ENCODE data around the gene DBP.
A peak's percentile ranks its signal among the peaks of the same experiment; 100 is the strongest.
"Not testable (repeated sequence)": the region's sequence is repeated elsewhere in the genome, so short reads cannot be mapped to it uniquely, and the experiment has no call there.

The DBP gene

GRCh38 chr19:48665786-48666185, 28.6 kb upstream of the DBP start:
- DNase-seq (ENCODE audit: low read depth) = no peak

GRCh38 chr19:48664476-48664875, 27.3 kb upstream of the DBP start:
- no peak for DNase-seq (ENCODE audit: low read depth)

- no peak for DNase-seq (ENCODE audit: low read depth)
Observed at GRCh38 chr19:48663667-48664066, 26.5 kb upstream of the DBP start.

- no peak for DNase-seq (ENCODE audit: low read depth)
Observed at GRCh38 chr19:48661711-48662090, 24.5 kb upstream of the DBP start.

- DNase-seq (ENCODE audit: low read depth) = no peak
Observed at GRCh38 chr19:48660852-48661710, 23.9 kb upstream of the DBP start.

GRCh38 chr19:48659768-48660167, 22.6 kb upstream of the DBP start:
- no peak for DNase-seq (ENCODE audit: low read depth)

- no peak for DNase-seq (ENCODE audit: low read depth)
Observed at GRCh38 chr19:48658483-48658882, 21.3 kb upstream of the DBP start.

- DNase-seq (ENCODE audit: low read depth) = not testable (repeated sequence)
Observed at GRCh38 chr19:48657828-48658227, 20.6 kb upstream of the DBP start.

GRCh38 chr19:48656840-48657474, 19.8 kb upstream of the DBP start:
- no peak for DNase-seq (ENCODE audit: low read depth)

- DNase-seq (ENCODE audit: low read depth) = no peak
Observed at GRCh38 chr19:48654299-48655059, 17.3 kb upstream of the DBP start.

- no peak for DNase-seq (ENCODE audit: low read depth)
Observed at GRCh38 chr19:48651683-48652048, 14.5 kb upstream of the DBP start.

- DNase-seq (ENCODE audit: low read depth) = no peak
Observed at GRCh38 chr19:48650974-48651682, 13.9 kb upstream of the DBP start.

GRCh38 chr19:48648134-48648533, 11.0 kb upstream of the DBP start:
- DNase-seq (ENCODE audit: low read depth) = no peak

- DNase-seq (ENCODE audit: low read depth) = no peak
Observed at GRCh38 chr19:48646722-48647216, 9.6 kb upstream of the DBP start.

- DNase-seq (ENCODE audit: low read depth) = peak; percentile 26
Observed at GRCh38 chr19:48646001-48646721, 9.0 kb upstream of the DBP start, which contains the start of gene CA11. CA11 (minus strand) TSS chr19:48646187; CDS start chr19:48645632, 555 bp downstream.

GRCh38 chr19:48645620-48646000, 8.4 kb upstream of the DBP start:
- no peak for DNase-seq (ENCODE audit: low read depth)

- DNase-seq (ENCODE audit: low read depth) = no peak
Observed at GRCh38 chr19:48644839-48645619, 7.8 kb upstream of the DBP start.

GRCh38 chr19:48644355-48644754, 7.2 kb upstream of the DBP start:
- no peak for DNase-seq (ENCODE audit: low read depth)

- no peak for DNase-seq (ENCODE audit: low read depth)
Observed at GRCh38 chr19:48642862-48643261, 5.7 kb upstream of the DBP start.

- no peak for DNase-seq (ENCODE audit: low read depth)
Observed at GRCh38 chr19:48641850-48642249, 4.7 kb upstream of the DBP start.
